Activated CD8-positive, alpha-beta memory T cell treated with anti-CD3 and anti-CD28 coated beads, Interleukin-2, amount 50 U/mL, for 24 hours (primary cell): ENCODE data around the gene BBS5.
A peak's percentile ranks its signal among the peaks of the same experiment; 100 is the strongest.
"Not testable (repeated sequence)": the region's sequence is repeated elsewhere in the genome, so short reads cannot be mapped to it uniquely, and the experiment has no call there.

ENCODE experiments used
- DNase-seq: peaks from one replicate; pipeline ENCODE4 v3.0.0-alpha.2; 2020; ENCODE audit errors: extremely low read depth

BBS5 gene

GRCh38 chr2:169486487-169486886 is 7.2 kb downstream of the BBS5 start:
- no peak for DNase-seq

- DNase-seq, result no peak
These were observed 11.5 kb downstream of the BBS5 start for GRCh38 chr2:169490834-169491233.

GRCh38 chr2:169491378-169491777 is 12.1 kb downstream of the BBS5 start:
- no peak for DNase-seq

GRCh38 chr2:169493360-169493759 is 14.1 kb downstream of the BBS5 start:
- no peak for DNase-seq

GRCh38 chr2:169495310-169495928 is 16.1 kb downstream of the BBS5 start:
- DNase-seq, result no peak

GRCh38 chr2:169504651-169505050 is 25.4 kb downstream of the BBS5 start:
- no peak for DNase-seq

GRCh38 chr2:169507698-169508097 is 28.4 kb downstream of the BBS5 start:
- DNase-seq, result no peak

GRCh38 chr2:169509298-169509885 is 30.1 kb downstream of the BBS5 start, which contains the start of gene KLHL41:
Gene KLHL41, plus strand, starts transcription at chr2:169509702. Its CDS starts 77 bp downstream, at chr2:169509779.
- no peak for DNase-seq

- no peak for DNase-seq
These were observed 30.7 kb downstream of the BBS5 start for GRCh38 chr2:169509955-169510354.

- no peak for DNase-seq
These were observed 31.2 kb downstream of the BBS5 start for GRCh38 chr2:169510496-169510895.

GRCh38 chr2:169511818-169512217 is 32.5 kb downstream of the BBS5 start:
- no peak for DNase-seq

GRCh38 chr2:169512525-169512924 is 33.2 kb downstream of the BBS5 start:
- no peak for DNase-seq

GRCh38 chr2:169513094-169513493 is 33.8 kb downstream of the BBS5 start:
- DNase-seq, result no peak

- no peak for DNase-seq
These were observed 34.6 kb downstream of the BBS5 start for GRCh38 chr2:169513926-169514325.

- DNase-seq, result not testable (repeated sequence)
These were observed 35.5 kb downstream of the BBS5 start for GRCh38 chr2:169514758-169515157.

- not testable (repeated sequence) for DNase-seq
These were observed 37.2 kb downstream of the BBS5 start for GRCh38 chr2:169516488-169516995.

- no peak for DNase-seq
These were observed 41.6 kb downstream of the BBS5 start for GRCh38 chr2:169520896-169521295.

GRCh38 chr2:169523681-169524080 is 44.4 kb downstream of the BBS5 start:
- no peak for DNase-seq

GRCh38 chr2:169525434-169525833 is 46.1 kb downstream of the BBS5 start:
- DNase-seq, result no peak

- no peak for DNase-seq
These were observed 47.2 kb downstream of the BBS5 start for GRCh38 chr2:169526451-169526850.

GRCh38 chr2:169528271-169528701 is 49.0 kb downstream of the BBS5 start:
- peak; percentile 44 for DNase-seq

GRCh38 chr2:169539460-169539859 is 60.2 kb downstream of the BBS5 start:
- DNase-seq, result not testable (repeated sequence)

GRCh38 chr2:169540146-169540545 is 60.9 kb downstream of the BBS5 start:
- no peak for DNase-seq
